ENCODE data around the gene ARID1A.

GRCh38 chr1:26822737-26823395 lies 127.1 kb downstream of the ARID1A start:
- TF ChIP-seq EP300 (IDR thresholded peaks at IDR 0.05) (no peak), CTCF (IDR thresholded peaks at IDR 0.05) (no peak), POLR2A (IDR thresholded peaks at IDR 0.05) (no peak)

All from upper lobe of left lung (tissue), 4 donors.